ENCODE data around the gene SYCE3.

DNA sequence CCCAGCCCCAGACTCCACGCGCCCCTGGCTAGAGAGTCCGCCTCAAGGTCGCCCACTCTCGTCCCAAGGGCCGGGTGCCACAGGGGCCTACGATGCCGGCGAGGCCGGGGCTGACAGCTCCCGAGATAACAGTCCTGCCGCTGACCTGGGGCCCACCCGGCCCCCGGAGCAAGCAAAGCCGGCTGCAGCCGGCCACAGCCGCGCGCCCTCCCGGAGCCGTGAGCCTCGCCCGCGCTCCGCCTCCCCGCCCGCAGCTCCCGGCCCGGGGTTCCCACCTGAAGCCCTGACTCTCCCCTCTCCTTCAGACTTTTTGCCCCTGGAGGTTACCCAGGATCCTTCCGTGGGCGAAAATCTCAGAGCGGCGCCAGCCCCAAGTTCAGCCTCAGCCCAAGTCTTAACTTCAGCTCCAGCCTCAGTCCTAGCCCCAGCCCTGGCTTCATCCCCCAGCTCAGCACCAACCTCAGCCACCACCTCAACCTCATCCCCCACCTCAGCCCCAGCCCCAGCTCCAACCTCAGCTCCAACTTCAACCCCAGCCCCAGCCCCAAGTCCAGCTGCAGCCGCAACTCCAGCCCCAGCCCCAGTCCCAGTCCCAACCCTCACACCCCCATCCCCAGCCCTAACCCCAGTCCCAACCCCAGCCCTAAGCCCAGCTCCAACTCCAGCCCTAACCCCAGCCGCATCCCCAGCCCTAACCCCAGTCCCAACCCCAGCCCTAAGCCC is 15.3 kb downstream of the SYCE3 start:
- TF ChIP-seq, protein P1, sequence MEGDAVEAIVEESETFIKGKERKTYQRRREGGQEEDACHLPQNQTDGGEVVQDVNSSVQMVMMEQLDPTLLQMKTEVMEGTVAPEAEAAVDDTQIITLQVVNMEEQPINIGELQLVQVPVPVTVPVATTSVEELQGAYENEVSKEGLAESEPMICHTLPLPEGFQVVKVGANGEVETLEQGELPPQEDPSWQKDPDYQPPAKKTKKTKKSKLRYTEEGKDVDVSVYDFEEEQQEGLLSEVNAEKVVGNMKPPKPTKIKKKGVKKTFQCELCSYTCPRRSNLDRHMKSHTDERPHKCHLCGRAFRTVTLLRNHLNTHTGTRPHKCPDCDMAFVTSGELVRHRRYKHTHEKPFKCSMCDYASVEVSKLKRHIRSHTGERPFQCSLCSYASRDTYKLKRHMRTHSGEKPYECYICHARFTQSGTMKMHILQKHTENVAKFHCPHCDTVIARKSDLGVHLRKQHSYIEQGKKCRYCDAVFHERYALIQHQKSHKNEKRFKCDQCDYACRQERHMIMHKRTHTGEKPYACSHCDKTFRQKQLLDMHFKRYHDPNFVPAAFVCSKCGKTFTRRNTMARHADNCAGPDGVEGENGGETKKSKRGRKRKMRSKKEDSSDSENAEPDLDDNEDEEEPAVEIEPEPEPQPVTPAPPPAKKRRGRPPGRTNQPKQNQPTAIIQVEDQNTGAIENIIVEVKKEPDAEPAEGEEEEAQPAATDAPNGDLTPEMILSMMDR (IDR thresholded peaks at IDR 0.05): no peak
- TF ChIP-seq POLR2A (IDR thresholded peaks at IDR 0.05): no peak
- no peak for TF ChIP-seq EP300 (IDR thresholded peaks at IDR 0.05)
